ENCODE measurements around the gene EML4. TPM values are rescaled to one million over a fixed set of nuclear protein-coding genes. Genes with fewer than 3 reads are reported as not detected.

Gene EML4
- total RNA-seq, 4 donors from 2014 or later, result 3.0 to 5.0 (median 4.6) TPM

DNA sequence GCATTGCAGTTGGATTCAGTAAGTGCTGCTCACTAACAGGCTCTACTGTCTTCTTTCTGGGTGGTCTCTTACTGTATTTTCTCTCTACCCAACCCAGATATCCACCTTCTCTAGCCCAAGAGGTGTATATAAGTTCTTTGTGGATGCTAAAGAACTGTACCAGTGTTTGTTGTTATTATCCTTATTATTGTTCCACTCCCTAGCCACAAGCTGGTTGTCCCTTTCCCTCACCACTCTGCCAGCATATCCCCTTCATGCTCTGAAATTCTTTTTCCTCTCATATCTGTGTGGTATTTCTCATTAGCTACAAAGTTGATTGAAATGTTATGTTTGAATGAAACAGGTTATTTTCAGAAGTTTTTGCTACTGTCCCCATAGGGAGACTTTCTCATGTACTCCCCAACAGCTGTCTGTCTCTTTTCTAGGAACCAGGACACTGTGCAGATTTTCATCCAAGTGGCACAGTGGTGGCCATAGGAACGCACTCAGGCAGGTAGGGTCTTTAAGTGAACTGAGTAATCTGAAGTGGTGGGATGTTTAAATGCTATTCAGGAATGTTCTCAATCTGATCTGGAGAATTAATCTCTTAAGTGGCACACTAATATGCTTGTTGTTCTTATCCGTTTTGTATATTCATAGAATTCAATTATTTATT is 135.0 kb downstream of the EML4 start:
- no peak overlapping the region for H3K27ac ChIP-seq
- H3K9me3 ChIP-seq, result no peaks in the 10 kb centered on the region
- peaks cover 0 to 15% of the 10 kb centered on the region in 2 donors for H3K36me3 ChIP-seq
- in situ Hi-C loops (cut with MboI; ENCODE audit: low sequenced_read_pairs in 4 of 4), result no loop called here
- TF ChIP-seq POLR2A (IDR thresholded peaks at IDR 0.05), result no peak
- TF ChIP-seq, protein P1, sequence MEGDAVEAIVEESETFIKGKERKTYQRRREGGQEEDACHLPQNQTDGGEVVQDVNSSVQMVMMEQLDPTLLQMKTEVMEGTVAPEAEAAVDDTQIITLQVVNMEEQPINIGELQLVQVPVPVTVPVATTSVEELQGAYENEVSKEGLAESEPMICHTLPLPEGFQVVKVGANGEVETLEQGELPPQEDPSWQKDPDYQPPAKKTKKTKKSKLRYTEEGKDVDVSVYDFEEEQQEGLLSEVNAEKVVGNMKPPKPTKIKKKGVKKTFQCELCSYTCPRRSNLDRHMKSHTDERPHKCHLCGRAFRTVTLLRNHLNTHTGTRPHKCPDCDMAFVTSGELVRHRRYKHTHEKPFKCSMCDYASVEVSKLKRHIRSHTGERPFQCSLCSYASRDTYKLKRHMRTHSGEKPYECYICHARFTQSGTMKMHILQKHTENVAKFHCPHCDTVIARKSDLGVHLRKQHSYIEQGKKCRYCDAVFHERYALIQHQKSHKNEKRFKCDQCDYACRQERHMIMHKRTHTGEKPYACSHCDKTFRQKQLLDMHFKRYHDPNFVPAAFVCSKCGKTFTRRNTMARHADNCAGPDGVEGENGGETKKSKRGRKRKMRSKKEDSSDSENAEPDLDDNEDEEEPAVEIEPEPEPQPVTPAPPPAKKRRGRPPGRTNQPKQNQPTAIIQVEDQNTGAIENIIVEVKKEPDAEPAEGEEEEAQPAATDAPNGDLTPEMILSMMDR (IDR thresholded peaks at IDR 0.05 in 4 of 5, conservative IDR thresholded peaks at IDR 0.05 in 1 of 5), result no peak
- H3K4me3 ChIP-seq, result no peak overlapping the region
- H3K4me1 ChIP-seq, result no peaks in the 10 kb centered on the region
- intact Hi-C loops (cut with DNase I; ENCODE audit: low total_unique reads), result no loop called here
- no peaks in the 10 kb centered on the region for H3K27me3 ChIP-seq
- no peak for DNase-seq
- no peak for ATAC-seq

DNA sequence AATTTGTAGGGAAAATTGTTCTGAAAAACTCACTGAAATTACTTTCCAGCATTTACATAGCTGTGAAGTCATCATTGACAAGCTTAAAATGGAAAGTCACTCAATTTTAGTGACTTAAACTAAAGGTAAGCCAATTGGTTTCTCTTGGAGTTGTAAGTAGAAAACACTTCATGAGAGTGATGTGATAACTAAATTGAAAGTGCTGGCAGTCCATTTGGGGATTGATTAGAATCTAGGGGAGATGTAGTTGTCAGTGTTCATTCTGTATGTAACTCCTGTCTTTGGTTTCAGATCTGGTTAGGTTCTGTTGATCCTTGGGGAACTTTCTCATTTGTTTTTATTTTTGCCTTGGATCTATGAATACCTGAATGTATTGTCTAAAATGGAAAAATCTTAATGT is 138.0 kb downstream of the EML4 start:
- peaks cover 0 to 15% of the 10 kb centered on the region in 2 donors for H3K36me3 ChIP-seq
- in situ Hi-C loops (cut with MboI; ENCODE audit: low sequenced_read_pairs in 4 of 4) (no loop called here), intact Hi-C loops (cut with DNase I; ENCODE audit: low total_unique reads) (no loop called here)

DNA sequence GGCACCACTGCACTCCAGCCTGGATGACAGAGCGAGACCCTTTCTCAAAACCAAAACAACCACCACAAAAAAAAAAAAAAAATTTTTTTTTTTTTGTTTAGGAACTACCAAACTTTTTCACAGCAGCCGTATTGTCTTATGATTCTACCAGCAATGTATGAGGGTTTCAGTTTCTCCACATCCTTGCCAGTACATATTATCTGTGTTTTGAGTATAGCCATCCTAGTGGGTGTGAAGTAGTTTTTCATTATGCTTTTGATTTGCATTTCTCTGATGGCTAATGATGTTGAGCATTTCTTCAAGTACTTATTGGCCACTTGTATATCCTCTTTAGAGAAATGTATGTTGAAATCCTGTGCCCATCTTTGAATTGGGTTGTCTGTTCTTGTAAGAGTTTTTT is 140.2 kb downstream of the EML4 start:
- intact Hi-C loops (cut with DNase I; ENCODE audit: low total_unique reads), result no loop called here
- Histone ChIP-seq H3K36me3 (peaks cover 0 to 7% of the 10 kb centered on the region in 2 donors), H3K9me3 (no peaks in the 10 kb centered on the region), H3K4me3 (no peak overlapping the region), H3K27ac (no peak overlapping the region), H3K27me3 (no peaks in the 10 kb centered on the region), H3K4me1 (no peaks in the 10 kb centered on the region)
- DNase-seq, result no peak
- in situ Hi-C loops (cut with MboI; ENCODE audit: low sequenced_read_pairs in 4 of 4), result no loop called here
- no peak for ATAC-seq
- TF ChIP-seq POLR2A (IDR thresholded peaks at IDR 0.05), result no peak
- TF ChIP-seq, protein P1 (IDR thresholded peaks at IDR 0.05 in 4 of 5, conservative IDR thresholded peaks at IDR 0.05 in 1 of 5), result no peak

More for the DNA sequence above, 138.0 kb downstream of the EML4 start:
- DNase-seq, result no peak
- ATAC-seq, result no peak
- Histone ChIP-seq H3K9me3 (no peaks in the 10 kb centered on the region), H3K4me3 (no peak overlapping the region), H3K4me1 (no peaks in the 10 kb centered on the region), H3K27ac (no peak overlapping the region), H3K27me3 (no peaks in the 10 kb centered on the region)
- TF ChIP-seq POLR2A (IDR thresholded peaks at IDR 0.05), result no peak
- TF ChIP-seq, protein P1 (IDR thresholded peaks at IDR 0.05 in 4 of 5, conservative IDR thresholded peaks at IDR 0.05 in 1 of 5), result no peak

DNA sequence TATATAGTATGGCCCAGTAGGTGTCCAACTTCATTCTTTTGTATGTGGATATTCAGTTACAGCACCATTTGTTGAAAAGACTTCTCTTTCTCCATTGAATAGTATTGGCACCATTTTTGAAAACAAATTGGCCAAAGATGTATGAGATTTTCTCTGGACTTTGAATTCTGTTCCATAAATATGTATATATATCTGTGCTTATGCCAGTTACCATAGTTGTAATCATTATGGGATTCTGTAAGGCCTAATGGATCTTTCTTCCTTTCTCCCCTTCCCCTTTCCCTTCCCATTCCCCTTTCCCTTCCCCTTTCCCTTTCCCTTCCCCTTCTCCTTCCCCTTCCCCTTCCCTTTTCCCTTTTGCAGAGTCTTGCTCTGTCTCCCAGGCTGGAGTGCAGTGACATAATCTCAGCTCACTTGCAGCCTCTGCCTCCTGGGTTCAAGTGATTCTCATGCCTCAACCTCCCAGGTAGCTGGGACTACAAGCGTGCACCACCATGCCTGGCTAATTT is 140.9 kb downstream of the EML4 start:
- no peak overlapping the region for H3K27ac ChIP-seq
- H3K4me3 ChIP-seq, result no peak overlapping the region
- no peaks in the 10 kb centered on the region for H3K27me3 ChIP-seq
- no peak for TF ChIP-seq POLR2A (IDR thresholded peaks at IDR 0.05)
- TF ChIP-seq, protein P1 (IDR thresholded peaks at IDR 0.05 in 4 of 5, conservative IDR thresholded peaks at IDR 0.05 in 1 of 5), result no peak
- intact Hi-C loops (cut with DNase I; ENCODE audit: low total_unique reads), result no loop called here
- no peaks in the 10 kb centered on the region for H3K4me1 ChIP-seq
- DNase-seq, result no peak
- H3K36me3 ChIP-seq, result no peaks in the 10 kb centered on the region
- no peak for ATAC-seq
- in situ Hi-C loops (cut with MboI; ENCODE audit: low sequenced_read_pairs in 4 of 4), result no loop called here
- H3K9me3 ChIP-seq, result no peaks in the 10 kb centered on the region

Data from gastrocnemius medialis (tissue), 4 donors.